NCI-H1930 (cell line): ENCODE results near the gene TNNI3K.

Experiments used
- DNase-seq, 2 experiments: peaks; one replicate each; lab custom pipeline; 2025; lab: John Stamatoyannopoulos, UW

The TNNI3K gene

DNA sequence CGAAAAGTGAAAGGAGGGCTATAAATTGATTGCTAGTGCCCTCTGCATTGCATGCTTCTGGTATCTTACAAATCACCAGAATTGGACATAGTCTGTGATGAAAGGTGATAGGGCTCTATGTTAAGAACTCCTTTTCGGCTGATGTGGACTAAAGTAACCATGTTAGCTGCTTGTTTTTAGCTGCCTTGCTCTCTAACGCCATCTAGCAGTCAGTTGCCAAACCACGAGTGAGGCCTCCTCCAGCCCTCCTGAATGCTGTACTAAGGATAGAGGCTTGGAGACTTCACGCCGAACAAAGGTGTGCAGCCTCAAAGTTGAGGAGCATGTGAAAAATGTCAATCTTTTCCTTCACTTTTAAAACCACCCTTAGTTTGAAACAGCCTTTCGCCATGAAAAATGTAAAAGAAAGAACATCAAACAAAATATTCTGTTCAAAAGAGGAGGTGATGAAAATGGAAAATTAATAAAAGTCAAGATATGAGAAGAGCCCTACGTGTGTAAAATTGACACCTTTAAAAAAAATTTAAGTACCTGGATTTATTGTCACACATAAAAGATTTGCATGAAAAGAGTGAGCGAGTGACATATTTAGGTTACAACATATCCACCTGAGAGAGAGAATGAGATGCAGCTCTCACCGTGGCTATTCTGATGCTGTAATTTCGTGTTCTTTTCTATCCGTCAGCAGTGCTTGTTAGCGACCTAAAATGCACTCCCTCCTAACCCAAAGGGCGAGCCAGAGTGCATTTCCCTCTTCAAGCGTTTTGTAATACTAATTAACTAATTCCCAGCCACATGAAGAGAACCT, 269.1 kb downstream of the TNNI3K start:
- peak; percentile 41 to 59 for DNase-seq

DNA sequence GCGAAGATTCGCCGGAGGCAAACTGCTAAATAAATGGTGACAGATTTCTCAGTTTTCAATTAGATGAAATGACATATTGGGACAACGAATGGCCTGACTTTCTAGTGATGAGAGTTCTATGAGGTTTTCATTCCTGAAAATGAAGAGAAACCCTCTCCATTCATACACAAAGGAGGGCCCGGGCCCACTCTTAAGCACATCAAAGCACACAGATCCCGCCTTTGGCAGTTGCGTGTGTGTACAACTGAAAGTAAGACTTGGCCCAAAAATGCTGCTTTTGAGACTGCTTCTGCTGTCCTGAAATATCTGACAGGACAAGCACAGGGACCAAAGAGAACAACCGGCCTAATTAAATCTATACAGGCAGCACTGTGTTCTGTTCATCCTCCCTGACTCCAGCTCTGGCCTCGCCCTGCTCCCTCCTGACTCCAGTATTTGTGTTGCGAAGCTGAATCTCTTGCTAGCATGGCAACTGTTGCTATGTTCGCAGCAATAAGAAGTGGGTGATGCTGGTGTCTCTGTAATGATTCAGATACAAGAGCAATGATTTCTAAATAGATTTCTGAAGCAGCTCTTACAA, 269.8 kb downstream of the TNNI3K start:
- peak; percentile 50 to 62 for DNase-seq

DNA sequence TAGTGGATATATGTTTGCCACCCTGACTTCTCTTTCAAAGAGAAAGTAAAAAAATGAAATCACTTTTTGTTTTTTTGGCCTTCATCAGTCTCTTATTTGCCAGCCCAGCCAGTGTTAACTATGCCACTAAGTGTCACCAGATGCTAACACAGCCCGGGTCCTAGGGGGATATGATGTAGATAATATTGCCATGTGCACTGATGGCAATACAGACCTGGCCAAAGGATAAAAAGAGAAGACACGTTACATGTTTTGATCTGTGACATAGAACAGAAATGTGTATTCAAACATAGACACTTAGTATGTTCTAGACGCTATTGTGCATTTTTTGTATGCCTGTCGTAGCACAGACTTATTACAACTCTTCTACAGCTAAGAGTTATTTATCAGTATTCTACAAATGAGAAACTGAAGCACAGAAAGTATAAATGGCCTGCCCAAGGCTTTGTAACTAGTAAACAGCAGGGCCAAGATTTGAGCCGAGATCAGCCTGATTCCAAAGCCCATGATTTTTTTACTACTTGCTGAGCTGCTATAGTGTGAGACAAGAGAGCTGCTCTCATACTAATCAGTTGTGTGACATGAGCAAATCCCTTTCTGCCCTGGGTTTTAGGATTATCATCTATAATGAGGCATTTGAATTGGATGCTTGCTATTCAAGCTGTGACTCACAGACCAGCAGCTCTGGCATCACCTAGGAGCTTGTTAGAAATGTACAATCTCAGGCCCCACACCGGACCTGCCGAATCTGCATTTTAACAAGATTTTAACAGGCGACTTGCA, 270.9 kb downstream of the TNNI3K start:
- DNase-seq: peak in 1 of 2 experiments; percentile 11

DNA sequence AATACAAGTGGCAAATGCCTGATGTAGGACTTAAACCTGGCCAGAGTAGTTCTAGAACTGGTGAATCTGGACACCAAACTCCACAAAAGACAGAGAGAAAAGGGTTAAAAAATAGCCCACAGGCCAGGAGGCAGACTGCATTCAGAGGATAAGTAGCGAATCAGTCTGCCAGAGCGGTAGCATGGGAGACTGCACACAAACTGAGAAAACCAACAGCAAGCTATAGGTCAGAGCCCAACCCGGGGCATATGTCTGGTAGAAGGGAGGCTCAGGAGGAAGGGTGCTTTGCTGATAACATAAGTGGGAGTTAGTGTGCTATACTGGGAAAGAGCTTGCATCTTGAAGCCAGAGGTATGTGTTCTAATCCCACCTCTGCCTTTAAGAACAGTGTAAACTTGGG, 273.3 kb downstream of the TNNI3K start:
- DNase-seq: no peak

DNA sequence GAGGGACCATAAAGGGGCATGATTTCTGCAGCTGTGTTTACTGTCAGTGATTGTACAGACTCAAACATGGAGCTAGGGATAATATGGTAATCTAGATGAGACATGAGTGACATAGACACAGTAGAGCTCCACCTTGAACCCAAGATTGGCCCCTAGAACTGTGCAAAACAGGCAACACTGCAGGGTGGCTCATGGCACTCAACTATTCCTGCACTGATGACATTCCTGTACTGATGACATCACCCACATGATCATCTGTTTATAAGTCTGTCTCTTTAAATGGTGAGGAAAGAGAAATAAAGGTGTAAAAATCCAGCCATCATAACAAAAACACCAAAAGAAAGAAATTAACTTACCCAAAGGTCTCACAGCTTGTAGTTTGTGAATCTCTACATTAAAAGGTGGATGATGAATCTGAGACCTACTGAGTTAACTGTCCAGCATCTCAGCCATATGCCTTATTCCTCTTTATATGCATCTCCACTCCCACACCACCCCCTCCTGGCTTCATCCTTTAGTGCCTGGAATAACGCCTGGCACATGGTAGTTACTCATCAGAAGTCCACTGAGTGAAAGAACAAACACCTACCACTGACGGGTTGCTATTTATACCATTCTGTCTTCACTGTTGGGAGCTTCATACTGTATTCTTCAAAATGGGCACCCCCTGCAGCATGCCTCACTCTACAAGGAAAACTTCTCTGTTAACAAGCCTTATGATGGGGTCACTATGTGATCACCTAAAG, 277.2 kb downstream of the TNNI3K start, which contains the start of gene LRRC53:
Gene LRRC53, minus strand, starts transcription at position 442 of the 746 bp plus-strand sequence. CDS start 29,262 bp downstream, outside the sequence.
- DNase-seq: no peak

DNA sequence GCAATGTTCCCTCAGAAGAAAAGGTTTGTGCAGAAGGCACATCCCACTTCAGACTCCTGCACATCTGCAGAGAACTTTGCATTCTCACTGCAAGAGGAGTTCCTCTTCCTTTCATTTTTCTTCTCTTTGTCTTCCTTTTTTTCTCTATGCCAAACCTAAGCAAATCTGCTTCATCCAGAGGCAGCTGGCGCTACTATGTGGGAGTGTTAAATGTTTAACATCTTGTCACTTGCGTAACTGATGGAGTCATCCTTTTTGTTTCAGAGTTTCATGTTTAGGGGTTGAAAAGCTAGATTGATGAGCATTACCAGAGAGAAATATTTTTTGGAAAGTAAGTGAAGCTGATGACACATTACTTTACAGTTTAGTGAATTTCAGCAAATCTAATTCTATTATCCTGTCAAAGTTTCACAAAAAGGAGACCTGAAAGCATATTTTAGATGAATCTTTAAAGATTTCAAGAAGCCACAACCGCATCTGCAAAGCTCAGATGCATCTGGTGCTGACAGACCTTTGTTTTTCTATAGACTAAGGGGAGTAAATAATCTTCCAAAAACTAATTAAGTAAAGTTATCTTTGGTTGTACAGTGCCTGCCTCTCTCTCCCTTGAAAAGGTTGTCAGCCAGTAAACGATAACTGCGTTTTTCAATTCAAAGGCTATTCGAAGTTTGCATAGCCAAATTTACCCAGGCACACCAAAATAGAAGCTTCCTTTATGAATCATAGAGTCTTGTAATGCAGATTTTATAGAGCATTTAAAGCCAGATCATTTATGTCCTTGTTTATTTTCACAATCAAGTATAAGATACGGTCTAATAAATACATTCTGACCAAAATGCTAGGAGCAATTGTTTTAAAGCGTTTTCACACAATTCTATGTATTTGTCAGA, 278.5 kb downstream of the TNNI3K start:
- DNase-seq: no peak

DNA sequence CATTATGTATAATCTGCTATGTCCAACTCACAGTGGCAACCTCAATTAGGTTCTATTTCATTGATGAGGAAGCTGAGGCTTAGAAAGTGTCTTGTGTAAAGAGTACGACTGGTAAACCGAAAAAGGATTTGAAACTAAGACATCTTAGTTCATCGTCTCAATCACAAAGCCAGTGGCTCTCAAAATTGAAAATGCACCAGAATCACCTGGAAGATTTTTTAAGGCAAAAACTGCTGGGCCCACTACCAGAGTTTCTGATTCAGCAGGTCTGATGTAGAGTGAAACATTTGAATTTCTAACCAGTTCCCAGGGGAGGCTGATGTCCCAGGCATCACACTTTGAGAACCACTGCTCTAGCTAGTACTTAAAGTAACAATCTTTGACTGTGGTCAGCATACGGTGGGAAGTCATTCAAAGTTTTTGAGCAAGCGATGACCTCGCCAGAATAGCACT, 282.4 kb downstream of the TNNI3K start:
- DNase-seq: no peak

DNA sequence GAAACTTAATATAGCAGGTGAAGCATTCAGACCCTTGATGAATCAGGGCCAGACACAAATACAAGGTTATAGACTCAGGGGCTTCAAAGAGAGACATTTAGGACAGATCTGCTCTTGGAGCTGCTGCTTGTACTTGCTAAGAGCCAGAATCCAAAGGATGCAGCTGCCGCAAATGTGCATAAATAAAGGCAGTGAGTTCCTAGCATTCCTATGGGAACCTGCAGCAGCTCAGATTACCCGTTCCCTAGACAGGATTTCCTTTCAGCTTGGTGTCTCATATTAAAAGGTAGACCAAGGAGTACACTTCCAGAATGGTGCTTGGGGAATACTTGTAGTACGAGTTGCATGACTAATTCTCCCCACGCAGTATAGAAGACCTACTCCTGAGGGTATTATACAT, 287.0 kb downstream of the TNNI3K start:
- no peak for DNase-seq

DNA sequence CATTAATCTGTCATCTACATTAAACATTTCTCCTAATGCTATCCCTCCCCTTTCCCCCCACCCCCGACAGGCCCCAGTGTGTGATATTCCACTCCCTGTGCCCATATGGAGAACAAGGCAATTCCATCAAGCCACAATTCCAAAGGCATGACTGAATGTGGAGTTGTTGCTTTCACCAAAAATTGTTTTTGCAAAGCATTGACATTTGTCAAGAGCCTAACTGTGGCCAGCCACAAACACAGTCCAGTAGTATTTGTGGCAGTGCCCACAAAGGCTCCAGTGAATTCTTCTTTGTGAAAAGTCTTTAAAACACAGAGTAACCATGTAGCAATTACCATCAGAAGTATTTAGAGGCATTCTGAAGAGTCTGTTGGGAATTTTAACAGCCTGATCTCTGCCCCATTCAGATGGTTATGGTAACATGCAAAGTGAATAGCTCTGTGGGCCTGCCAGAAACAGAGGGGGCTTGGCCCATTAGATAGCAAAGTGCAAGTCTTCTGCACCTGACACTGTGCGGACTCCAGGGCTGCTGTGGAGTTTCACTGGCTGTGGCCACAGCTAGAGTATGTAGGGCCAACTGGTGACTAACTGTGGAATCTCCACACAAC, 288.8 kb downstream of the TNNI3K start:
- DNase-seq: no peak

DNA sequence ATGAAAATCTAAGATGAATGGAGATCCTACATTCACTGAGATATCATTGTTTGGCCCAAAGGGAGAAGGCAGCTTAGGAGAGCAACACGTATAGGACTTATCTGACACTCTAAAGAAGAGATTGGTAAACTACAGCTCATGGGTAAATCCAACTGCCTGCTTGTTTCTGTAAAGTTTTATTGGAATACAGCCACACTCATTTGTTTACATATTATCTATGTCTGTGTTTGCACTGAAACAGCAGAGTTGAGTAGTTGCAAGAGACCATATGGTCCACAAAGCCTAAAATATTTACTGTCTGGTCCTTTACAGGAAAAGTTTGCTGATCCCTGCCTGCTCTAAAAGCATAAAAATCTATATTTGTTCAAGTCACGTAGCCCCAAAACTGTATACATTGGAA, 291.5 kb downstream of the TNNI3K start:
- no peak for DNase-seq

DNA sequence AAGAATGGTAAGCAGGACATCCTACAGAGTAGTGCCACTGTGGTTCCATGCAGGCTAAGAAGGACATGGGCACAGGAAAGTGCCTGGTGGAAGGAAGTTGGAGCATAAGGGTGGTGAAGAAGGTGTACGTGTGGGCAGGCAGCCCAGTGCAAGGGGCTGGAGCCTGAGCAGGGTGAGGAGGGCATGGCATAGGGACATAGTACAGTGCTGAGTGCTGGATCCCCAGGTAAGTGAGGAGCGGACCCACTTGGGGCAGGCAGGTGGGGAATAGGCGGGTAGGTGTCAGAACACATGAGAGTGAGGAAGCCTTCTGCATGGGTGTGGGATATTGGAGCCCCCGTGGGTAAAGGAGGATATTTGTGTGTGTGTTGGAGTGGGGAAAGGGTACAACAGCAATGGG, 292.9 kb downstream of the TNNI3K start:
- DNase-seq: no peak

DNA sequence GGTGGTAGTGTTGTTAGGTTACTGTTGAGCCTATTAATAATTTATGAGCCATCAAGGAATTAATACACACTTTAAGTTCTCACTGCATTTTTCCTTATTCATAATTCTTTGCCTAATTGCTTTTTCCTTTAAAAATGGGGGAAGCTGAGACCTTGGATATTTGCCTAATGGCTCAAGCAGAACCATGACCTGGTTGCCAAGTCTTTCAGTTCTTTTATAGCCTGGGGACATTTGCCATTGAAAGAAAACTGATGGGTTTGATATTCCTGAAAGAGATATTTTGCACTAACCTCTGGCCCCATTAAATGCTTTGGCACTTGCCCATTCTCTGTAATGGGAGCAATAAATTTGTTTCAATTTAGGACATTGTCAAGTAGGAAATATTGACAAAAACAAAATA, 295.7 kb downstream of the TNNI3K start:
- no peak for DNase-seq

DNA sequence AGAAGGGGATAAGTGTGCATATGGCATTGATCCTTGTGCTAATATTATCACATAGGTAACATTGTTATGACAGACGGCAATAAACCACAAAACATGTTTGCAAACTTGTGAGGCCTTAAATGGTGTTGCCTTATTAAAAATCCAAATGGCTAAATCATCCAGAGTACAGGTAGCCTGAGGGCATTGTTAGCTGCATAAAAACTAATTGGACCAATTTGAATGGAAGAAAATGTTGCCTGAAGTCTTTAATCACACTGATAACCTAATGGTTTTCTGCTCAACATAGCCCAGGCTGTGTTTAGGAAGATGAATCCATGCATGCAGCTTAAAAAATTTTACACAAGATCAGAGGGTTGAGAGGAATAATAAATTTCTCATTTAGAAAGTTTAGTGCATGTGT, 296.6 kb downstream of the TNNI3K start:
- peak; percentile 50 to 67 for DNase-seq

DNA sequence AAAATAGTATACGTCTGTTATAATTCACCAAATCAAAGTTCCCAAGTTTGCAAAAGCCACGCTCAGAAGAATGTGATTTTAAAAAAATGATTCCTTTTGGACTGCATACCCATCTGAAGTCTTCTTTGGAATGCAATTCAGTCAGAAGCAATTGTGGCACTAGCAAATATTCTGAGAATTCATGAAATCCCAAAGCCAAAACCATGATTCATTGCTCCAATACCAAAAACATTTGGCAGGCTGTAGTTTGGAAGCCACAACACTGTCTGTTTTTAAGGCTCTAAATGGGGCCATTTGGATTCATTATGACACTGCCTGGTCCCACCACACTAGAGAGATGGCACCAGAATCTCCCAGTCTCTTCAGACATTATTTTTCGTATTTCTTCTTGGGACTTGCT, 299.1 kb downstream of the TNNI3K start:
- DNase-seq: no peak

DNA sequence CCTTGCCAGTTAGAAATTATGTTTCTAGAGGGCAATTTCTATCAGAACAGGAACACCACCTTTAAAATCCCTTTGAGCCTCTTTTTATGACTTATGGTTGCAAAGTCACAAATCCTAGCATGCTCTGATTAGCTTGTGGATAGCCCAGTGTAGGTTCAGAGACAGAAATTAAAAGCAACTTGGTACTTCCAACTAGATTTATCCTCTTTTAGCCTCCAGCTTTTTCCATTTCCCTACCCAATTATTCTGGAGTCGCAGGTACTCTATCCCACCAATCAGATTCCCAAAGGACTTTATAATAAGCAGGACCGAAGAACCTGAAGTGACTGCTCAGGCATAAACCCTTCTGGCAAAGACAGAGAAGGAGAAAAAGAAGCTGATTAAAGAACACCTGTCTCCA, 310.6 kb downstream of the TNNI3K start:
- no peak for DNase-seq

DNA sequence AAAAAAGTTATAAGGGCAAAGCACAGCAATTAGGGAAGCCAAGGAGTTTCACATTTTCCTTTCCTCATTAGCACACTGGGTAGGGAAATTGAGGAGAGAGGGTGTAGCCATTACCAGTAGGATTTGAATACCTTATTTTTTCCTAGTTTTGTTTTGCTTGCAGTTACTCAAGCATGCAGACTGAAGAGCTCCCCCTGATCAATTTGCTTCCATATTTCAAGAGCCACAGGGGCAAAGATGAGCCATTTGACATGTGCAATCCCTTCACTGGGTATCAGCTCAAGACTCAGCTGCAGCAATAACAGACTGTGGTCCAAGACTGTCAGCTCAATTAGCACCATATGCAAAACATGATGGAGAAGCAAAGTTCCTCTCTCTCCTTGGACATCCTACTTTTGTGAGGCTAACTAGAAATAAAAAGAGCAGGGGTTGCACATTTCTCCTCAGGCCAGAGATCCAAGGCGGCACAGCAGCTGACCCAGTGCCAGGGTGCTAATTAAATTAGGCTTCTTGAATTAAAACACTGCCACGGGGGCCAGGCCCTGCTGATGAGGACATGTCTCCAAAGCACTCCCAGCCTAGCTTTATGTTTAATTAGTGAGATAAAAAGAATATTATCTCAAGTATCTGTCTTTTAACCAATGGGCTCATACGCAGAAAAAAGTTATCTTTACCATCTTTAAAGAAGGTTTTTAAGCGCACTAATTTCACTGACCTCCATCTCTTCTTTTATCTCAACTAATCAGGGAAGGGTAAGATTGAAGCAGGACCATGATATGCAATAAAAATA, 314.0 kb downstream of the TNNI3K start:
- no peak for DNase-seq

DNA sequence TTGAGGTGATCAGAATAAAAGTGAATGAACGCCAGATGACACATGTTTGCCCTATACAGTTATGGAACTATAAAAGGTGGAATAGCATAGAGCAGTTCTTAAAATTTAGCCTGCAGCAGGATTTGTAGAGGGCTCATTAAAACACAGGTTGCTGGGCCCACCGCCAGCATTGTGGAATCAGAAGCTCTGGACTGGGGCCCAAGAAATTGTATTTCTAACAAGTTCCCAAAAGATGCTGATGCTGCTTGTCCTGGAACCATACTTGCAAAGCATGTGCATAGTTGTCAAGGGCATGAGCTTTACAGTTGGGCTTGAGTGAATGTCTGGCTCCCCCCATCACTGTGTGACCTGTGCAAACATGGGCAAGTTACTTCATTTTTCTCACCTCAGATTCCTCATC, 314.7 kb downstream of the TNNI3K start:
- no peak for DNase-seq

DNA sequence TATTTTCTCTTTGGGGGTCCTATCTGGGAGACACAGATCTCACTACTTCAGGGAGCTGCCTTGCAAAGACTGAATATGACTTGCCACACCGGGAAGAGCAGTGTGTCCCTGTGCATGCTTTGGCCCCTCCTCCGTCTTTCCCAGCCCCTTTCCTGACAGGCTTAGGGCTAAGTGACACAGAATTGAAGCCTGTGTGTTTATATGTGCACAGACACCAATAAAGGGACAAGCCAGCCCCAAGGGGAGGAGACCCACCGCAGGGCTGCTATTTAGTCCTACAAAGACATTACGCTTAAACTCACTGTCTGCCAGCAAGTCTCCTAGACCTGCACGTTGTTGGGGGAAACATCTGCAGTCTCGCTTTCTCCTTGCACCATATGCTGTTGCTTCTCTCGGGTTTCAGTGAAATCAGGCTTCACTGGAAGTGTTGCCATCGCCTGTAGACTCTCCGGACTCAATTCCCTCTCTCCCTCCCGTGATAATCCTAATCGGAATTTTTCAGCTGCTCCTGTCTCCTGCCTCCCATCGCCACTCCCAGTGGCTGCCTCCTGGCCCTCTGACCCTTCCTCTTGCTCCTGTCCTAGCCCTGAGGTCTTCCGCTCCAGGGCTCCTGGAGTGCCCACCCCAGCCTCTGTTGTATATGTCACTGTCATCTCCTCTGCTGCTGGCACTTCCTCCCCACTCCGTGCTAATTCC, 335.8 kb downstream of the TNNI3K start:
- DNase-seq: no peak

DNA sequence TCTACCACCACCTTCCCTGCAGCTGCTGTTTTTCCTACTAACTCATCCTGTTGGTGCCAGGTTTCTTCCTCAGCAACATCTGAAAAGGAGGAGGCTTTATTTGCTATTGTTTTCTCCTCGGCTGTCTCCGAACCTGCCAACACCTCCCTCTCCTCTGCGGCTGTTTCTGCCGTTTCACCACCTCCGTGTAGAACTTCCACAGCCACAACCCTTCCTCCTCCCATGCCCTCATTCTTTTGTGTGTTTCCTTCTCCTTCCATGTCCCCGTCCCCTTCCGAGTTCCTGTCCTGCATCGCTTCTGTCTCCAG, 336.3 kb downstream of the TNNI3K start:
- no peak for DNase-seq
